ENCODE results near the gene YTHDF1. TPM values are rescaled to one million over a fixed set of nuclear protein-coding genes. Genes with fewer than 3 reads are reported as not detected.

Gene YTHDF1
- total RNA-seq: 10 to 100 TPM; 42.6 to 43.9 TPM

- CTCF ChIA-PET: interaction anchor here (0.5 to 1.0 kb wide), 2 partner anchors 33 to 483 kb away, joined by 3 read pairs; no protein-coding TSS in a partner anchor
- POLR2A ChIA-PET: no interaction called here
Observed at GRCh38 chr20:63216041-63216848, at the start of gene YTHDF1. TSS of gene YTHDF1 (minus strand) at chr20:63216131. CDS start at chr20:63215892, 239 bp downstream.

- CTCF ChIA-PET: no interaction called here
Observed at GRCh38 chr20:63264519-63264918, 48.6 kb upstream of the YTHDF1 start.

GRCh38 chr20:63264000-63264399 is 48.1 kb upstream of the YTHDF1 start:
- ChIA-PET POLR2A (no interaction called here), CTCF (no interaction called here)

More at GRCh38 chr20:63264519-63264918, 48.6 kb upstream of the YTHDF1 start:
- POLR2A ChIA-PET: no interaction called here

GRCh38 chr20:63262836-63263235 is 46.9 kb upstream of the YTHDF1 start:
- POLR2A ChIA-PET: no interaction called here
- CTCF ChIA-PET: no interaction called here

DNA sequence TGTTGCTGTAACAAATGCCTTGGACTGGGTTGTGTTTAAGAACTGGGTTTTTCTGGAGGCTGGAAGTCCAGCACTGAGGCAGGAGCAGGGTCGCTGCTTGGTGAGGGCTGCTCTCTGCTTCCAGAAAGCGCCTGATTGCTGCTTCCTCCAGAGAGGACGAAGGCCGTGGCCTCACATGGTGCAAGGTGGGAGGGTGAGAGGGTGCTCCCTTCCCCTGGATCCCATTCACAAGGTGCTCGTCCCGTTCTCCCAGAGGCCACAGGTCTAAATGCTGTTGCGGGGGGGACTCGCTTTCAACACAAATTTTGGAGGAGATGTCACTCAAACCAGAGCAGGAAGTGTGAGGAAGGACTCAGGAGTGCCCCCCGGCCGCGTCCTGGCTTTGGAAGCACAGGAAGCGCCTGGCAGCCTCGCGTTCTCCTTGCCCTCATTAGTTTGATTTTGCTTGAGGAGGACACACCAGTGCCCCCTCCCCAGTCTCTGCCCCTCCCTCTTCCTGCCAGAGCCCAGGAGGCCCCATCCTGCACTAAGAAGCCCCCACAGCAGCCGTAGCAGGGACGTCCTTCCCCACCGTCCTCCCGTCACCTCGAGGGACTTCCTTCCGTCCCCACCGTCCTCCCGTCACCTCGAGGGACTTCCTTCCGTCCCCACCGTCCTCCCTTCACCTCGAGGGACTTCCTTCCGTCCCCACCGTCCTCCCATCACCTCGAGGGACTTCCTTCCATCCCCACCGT is 46.0 kb upstream of the YTHDF1 start:
- ChIA-PET CTCF (no interaction called here), POLR2A (no interaction called here)

- CTCF ChIA-PET: interaction anchor here (0.6 kb wide), 1 partner anchor 235 kb away, joined by 4 read pairs; no protein-coding TSS in a partner anchor
- POLR2A ChIA-PET: no interaction called here
Observed at GRCh38 chr20:63261060-63261794, 45.3 kb upstream of the YTHDF1 start.

DNA sequence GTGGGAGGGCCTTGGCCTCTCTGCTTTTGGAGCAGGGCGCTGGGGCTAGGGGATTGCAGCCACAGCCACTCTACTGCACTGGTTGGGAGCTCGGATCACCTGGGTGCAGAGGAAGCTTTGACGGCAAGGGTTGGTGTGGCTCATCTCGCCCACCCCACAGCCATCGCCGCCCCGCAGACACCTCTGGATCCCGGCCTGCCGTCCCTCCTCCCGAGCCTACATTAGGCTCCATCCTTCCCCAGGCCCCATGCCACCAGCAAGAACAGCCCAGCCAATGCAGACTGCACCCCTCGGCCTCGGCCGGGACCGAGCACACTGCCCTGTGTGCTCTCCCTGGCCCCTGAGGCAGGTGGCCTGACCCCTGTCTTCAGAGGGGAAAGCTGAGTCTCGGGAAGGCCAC is 44.6 kb upstream of the YTHDF1 start:
- POLR2A ChIA-PET: no interaction called here
- CTCF ChIA-PET: interaction anchor here (0.6 kb wide), 1 partner anchor 236 kb away, joined by 4 read pairs; no protein-coding TSS in a partner anchor

GRCh38 chr20:63259734-63260460 is 44.0 kb upstream of the YTHDF1 start:
- ChIA-PET CTCF (no interaction called here), POLR2A (no interaction called here)

DNA sequence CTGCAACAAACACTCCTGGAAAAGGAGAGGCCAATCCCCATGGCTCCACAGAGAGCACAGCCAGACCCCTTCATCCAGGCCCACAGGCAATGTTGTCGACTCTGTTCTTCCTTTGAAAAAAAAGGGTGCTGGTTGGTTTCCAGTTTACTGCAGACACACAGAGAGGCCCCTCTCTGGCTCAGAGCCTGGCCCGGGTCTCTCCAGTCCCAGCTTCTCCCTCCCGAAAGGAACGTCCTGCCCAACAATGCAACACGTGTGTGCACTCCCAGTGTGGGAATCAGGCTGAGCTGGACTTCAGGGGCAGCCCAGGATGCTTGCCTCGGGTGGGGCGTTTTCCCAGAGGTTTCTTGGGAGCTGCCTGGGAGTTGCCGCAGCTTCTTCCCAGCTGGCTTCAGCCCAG is 42.9 kb upstream of the YTHDF1 start:
- CTCF ChIA-PET: no interaction called here
- POLR2A ChIA-PET: no interaction called here

DNA sequence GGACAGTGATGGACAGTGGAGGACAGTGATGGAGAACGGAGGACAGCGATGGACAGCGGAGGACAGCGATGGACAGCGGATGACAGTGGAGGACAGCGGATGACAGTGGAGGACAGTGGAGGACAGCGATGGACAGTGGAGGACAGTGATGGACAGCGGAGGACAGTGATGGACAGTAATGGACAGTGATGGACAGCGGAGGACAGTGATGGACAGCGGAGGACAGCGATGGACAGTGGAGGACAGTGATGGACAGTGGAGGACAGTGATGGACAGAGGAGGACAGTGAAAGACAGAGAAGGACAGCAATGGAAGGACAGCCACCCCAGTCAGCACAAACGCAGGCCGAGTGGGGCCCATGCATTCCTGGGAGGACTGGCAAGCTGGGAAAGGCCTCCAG is 41.7 kb upstream of the YTHDF1 start:
- ChIA-PET CTCF (no interaction called here), POLR2A (no interaction called here)

DNA sequence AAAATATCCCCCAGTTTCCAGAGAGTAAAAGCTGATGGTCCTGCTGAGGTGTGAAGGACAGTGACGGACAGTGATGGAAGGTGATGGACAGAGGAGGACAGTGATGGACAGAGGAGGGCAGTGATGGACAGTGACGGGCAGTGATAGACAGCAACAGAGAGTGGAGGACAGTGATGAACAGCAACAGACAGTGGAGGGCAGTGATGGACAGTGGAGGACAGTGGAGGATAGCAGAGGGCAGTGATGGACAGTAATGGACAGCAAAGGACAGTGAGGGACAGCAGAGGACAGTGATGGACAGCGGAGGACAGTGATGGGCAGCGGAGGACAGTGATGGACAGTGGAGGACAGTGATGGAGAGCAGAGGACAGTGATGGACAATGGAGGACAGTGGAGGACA is 41.0 kb upstream of the YTHDF1 start:
- CTCF ChIA-PET: no interaction called here

DNA sequence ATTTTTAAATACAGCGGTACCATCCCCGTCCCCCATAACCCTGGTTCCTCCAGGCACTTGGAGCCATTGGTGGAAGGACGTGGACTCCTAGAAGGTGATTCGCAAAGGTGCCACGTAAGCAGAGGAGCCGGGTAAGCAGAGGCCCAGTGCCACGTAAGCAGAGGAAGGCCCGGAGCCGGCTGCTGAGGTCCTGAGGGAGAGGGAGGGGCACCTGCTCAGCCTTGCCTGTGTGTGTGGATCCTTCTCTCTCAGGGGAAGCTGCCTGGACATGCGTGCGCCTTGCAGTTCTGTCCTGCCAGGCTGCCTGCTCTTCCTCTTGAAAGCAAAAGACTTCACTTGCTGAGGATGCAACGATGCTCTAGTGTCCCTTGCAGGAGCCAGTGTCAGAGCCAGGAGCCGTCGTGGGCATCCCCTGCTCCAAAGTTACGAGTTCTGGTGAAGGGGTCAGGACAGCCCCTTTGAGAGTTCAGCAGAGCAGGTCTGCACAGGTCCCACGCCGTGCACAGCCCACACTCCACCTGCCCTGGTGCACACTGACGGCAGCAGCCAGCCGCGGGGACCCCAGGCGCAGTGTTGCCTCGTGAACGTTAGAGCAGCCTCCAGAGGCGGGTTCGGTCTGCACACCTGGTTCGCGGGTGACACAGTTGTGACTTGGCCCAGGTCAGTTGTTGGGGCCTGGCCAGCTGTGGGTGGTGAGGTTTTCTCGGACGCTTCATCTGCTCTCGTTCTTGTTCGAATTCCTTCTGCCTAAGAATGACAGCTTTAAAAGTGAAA is 40.2 kb upstream of the YTHDF1 start:
- POLR2A ChIA-PET: no interaction called here
- CTCF ChIA-PET: no interaction called here

More for the DNA sequence above, 41.0 kb upstream of the YTHDF1 start:
- POLR2A ChIA-PET: no interaction called here

DNA sequence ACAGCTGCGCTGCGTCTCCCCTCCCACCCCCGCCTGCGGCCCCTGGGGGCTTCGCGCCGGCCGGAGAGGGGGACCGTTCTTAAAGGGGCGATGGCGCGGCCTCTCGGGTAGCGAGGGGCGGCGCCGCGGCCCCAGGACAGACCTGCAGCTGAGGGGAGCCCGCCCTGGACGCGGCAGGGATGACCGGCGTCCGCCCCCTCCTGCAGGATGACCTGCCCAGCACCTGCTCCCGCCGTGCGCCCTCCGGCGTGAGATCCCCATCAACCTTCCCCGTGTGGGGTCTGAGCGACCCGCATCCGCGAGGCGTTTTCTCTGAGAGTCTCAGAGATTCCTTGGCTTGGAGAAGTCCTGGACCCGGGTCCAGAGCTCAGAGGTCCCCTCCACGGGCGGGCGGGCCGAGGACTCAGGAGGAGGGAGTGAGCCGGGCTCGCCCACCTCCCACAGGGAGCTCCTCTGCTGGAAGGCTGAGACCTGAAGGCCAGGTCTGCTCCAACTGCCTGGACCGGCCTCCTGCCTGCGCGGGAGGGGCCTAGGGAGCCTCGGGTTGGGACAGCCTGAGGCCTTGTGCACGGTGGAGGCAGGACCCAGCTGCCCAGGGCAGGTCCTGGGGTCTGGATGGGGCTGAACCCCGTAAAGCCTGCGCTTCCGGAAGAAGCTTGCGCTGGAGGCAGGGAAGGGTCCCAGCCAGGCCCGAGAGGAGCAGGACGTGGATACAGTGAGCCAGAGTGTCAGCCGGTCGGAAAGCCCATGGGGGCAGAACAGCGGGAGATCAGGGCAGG is 38.9 kb upstream of the YTHDF1 start:
- CTCF ChIA-PET: no interaction called here
- POLR2A ChIA-PET: no interaction called here

DNA sequence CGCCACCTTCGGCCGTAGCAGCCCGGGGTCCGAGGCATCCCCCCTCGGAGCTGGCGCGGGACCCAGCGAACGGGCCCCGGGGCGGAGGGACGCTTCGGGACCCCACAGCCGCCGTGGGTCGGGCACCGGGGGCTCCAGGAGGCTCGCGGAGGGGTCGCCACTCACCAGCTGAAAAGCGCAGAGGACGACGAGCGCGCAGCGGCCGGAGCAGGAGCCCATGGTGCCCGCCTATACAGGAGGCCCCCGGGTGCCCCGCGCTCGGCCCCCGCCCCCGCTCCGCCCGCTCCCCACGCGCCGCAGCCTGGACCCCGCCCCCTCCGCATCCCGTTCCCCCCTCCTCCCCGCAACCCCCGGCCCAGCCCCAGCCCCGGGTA is 38.3 kb upstream of the YTHDF1 start, which contains the start of gene NKAIN4:
Gene NKAIN4, minus strand, starts transcription at position 232 of the 374 bp plus-strand sequence. Its CDS starts 13 bp downstream, at position 219.
- CTCF ChIA-PET: no interaction called here
- POLR2A ChIA-PET: no interaction called here

DNA sequence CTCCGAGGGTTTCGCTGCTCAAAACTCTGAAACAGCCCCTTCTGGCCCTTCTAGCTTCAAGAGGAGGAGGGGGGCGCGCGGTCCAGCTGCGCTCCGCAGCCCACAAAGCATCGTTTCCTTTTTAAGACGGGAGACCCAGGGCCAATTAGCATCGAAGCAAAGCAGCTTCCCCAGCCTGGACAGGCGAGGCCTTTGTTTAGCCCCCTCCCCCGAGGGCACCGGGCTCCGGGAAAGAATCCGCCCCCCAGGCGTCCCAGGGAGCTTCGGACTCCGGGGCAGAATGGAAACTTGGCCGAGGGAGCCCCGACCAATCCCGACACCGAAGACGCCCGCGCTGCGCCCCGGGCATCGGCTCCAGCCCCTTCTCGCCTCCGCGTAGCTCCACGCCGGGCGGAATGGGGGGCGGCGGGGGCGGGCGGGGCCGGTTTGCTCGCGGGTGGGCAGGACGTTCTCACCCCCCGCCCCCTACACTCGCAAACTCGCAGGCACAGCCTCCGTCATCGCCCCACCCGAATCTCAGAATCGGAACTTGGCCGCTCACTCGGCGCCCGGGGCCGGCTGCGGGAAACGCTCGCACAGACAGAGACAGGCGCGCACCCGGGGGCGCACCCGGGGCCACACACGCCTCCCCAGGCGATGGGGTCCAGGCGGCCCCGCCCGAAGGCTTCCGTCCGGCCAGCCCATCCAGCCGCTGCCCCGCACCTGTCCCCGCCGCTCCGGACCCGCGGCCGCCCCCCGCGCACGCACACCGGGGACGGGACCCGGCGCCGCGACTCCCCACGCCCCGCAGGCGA is 37.7 kb upstream of the YTHDF1 start:
- CTCF ChIA-PET: interaction anchor here (0.8 kb wide), 1 partner anchor 30 kb away, joined by 3 read pairs; no protein-coding TSS in a partner anchor
- POLR2A ChIA-PET: no interaction called here

GRCh38 chr20:63253065-63253437 is 37.1 kb upstream of the YTHDF1 start:
- ChIA-PET POLR2A (no interaction called here), CTCF (interaction anchor here (0.8 kb wide), 1 partner anchor 30 kb away, joined by 3 read pairs; no protein-coding TSS in a partner anchor)

- CTCF ChIA-PET: no interaction called here
- POLR2A ChIA-PET: interaction anchor here (0.5 kb wide), 1 partner anchor 21 kb away, joined by 3 read pairs; no protein-coding TSS in a partner anchor
Observed at GRCh38 chr20:63252284-63252711, 36.4 kb upstream of the YTHDF1 start.

Data from activated CD8-positive, alpha-beta memory T cell treated with anti-CD3 and anti-CD28 coated beads for 36 hours (primary cell).